Brain microvascular endothelial cell (primary cell): ENCODE measurements around the gene SERPINI1.

ENCODE experiments used
- DNase-seq: peaks from one replicate; pipeline ENCODE4 v3.0.0-alpha.2; 2020
- H3K27ac ChIP-seq: fragments of 250-450 bp; sonication (Bioruptor Pico); 2 replicates; pipeline ENCODE4 v1.5.1; 2020; ENCODE audit warnings: mild to moderate bottlenecking, moderate library complexity
- H3K27me3 ChIP-seq: fragments of 250-450 bp; sonication (Bioruptor Pico); replicated peaks from 2 replicates; pipeline ENCODE4 v1.5.1; 2020; ENCODE audit warnings: mild to moderate bottlenecking
- H3K36me3 ChIP-seq: fragments of 250-450 bp; sonication (Bioruptor Pico); replicated peaks from 2 replicates; pipeline ENCODE4 v1.5.1; 2020; ENCODE audit warnings: mild to moderate bottlenecking
- H3K4me3 ChIP-seq: 2 replicates; pipeline ENCODE4 v1.5.1; 2011; ENCODE audit warnings: low read depth, mild to moderate bottlenecking, control low read depth, low read length, moderate library complexity
- CTCF ChIP-seq: IDR thresholded peaks from 2 replicates; pipeline ENCODE4 v1.5.1; 2011; ENCODE audit warnings: low read depth, mild to moderate bottlenecking, moderate library complexity, low read length, control low read depth, inconsistent platforms; ENCODE audit errors: missing control alignments
- in situ Hi-C: cut with HindIII; loops from 2 replicates; pipeline ENCODE4 v1.10.0; 2017; ENCODE audit warnings: low sequenced_read_pairs, low pct_ligation_motif_present

The SERPINI1 gene

GRCh38 chr3:167863811-167864551 lies 128.5 kb downstream of the SERPINI1 start:
- H3K27ac ChIP-seq, result no peak overlapping the region
- DNase-seq, result no peak
- no peaks in the 10 kb centered on the region for H3K27me3 ChIP-seq
- no peak overlapping the region for H3K4me3 ChIP-seq
- H3K36me3 ChIP-seq, result no peaks in the 10 kb centered on the region
- TF ChIP-seq CTCF, result no peak
- in situ Hi-C loops, result no loop called here

- peak; percentile 52 for DNase-seq
- Histone ChIP-seq H3K27ac (no peak overlapping the region), H3K36me3 (no peaks in the 10 kb centered on the region), H3K27me3 (no peaks in the 10 kb centered on the region), H3K4me3 (no peak overlapping the region)
- in situ Hi-C loops, result no loop called here
- no peak for TF ChIP-seq CTCF
Measured at GRCh38 chr3:167864552-167864874, 129.0 kb downstream of the SERPINI1 start.

- in situ Hi-C loops, result no loop called here
- Histone ChIP-seq H3K4me3 (no peak overlapping the region), H3K27ac (no peak overlapping the region), H3K27me3 (no peaks in the 10 kb centered on the region), H3K36me3 (no peaks in the 10 kb centered on the region)
- DNase-seq, result no peak
- TF ChIP-seq CTCF, result no peak
Measured at GRCh38 chr3:167866331-167866730, 130.8 kb downstream of the SERPINI1 start.

GRCh38 chr3:167867981-167868380 lies 132.5 kb downstream of the SERPINI1 start:
- TF ChIP-seq CTCF, result no peak
- Histone ChIP-seq H3K27me3 (no peaks in the 10 kb centered on the region), H3K27ac (no peak overlapping the region)

GRCh38 chr3:167870181-167870580 lies 134.7 kb downstream of the SERPINI1 start:
- in situ Hi-C loops, result no loop called here
- H3K36me3 ChIP-seq, result no peaks in the 10 kb centered on the region

More at GRCh38 chr3:167867981-167868380, 132.5 kb downstream of the SERPINI1 start:
- no peak for DNase-seq
- H3K36me3 ChIP-seq, result no peaks in the 10 kb centered on the region
- in situ Hi-C loops, result no loop called here
- no peak overlapping the region for H3K4me3 ChIP-seq

More at GRCh38 chr3:167870181-167870580, 134.7 kb downstream of the SERPINI1 start:
- H3K27ac ChIP-seq, result no peak overlapping the region
- no peak for DNase-seq
- no peak overlapping the region for H3K4me3 ChIP-seq
- TF ChIP-seq CTCF, result no peak
- H3K27me3 ChIP-seq, result no peaks in the 10 kb centered on the region
